B cell (primary cell): ENCODE measurements around the gene XXYLT1.

Experiments
- CTCF ChIP-seq: fragments of 200-600 bp; IDR thresholded peaks from one replicate; pipeline ENCODE4 v1.8.0; 2022; ENCODE audit warnings: antibody characterized with exemption, mild to moderate bottlenecking
- EZH2 ChIP-seq: IDR thresholded peaks from 2 replicates; pipeline ENCODE4 v1.6.1; 2012; ENCODE audit warnings: borderline replicate concordance, low read depth, mild to moderate bottlenecking, moderate library complexity, low read length; ENCODE audit not compliant: insufficient read depth, poor library complexity, severe bottlenecking

DNA sequence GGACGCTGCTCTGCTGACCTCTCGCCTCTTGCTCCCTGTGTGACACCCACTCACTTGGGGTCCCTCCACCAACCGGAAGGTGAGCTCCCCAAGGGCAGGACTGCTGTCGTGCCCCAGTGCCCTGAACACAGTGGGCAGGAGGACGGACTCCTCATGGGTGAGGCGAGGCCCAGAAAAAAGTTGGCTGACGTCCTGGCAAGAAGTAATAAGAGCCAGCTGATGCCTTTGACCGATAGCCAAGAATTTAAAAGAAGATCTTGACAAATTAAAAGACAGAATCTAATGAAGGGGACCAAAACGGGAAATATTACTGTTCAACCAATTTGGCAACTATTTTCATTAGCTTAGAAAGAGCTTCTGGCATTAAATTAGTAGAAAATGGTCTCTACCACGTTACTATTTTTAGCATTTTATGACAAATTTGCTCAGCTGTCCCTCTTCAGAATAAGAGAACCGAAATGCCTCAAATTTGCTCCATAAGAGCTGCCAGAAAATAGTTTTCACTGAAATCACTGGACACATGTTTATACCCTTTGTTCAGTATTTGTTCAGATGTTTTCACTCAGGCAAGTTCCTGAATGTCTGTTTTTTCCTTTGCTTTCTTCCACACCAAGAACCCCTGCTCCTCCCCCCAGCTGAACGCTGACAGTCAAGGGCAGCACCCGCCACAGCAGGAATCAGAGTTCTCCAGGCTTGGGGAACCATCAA is 60.5 kb downstream of the XXYLT1 start:
- no peak for TF ChIP-seq EZH2
- no peak for TF ChIP-seq CTCF
